H1 (cell line): ENCODE results near the gene HOXA6. TPM values are rescaled to one million over a fixed set of nuclear protein-coding genes. Genes with fewer than 3 reads are reported as not detected.

Source experiments
- CTCF ChIA-PET: fragments of 300-600 bp; sonication (Branson Sonifier 250); formaldehyde crosslinking; loops from one replicate; lab custom pipeline; 2021; ENCODE audit not compliant: partially characterized antibody; lab: Charles Lee
- POLR2A ChIA-PET: fragments of 300-600 bp; sonication (Branson Sonifier 250); formaldehyde crosslinking; loops from one replicate; lab custom pipeline; 2021; ENCODE audit warnings: inconsistent platforms; ENCODE audit not compliant: partially characterized antibody; lab: Charles Lee
- DNase-seq, 2 experiments: peaks; one replicate each; pipeline versions ENCODE4 v3.0.0 to v3.0.0-alpha.2; 2010 to 2022; ENCODE audit warnings: low spot score in 2 of 2, low read depth in 1 of 2, mixed read lengths in 1 of 2
- FAIRE-seq: peaks from 2 replicates; lab custom pipeline; 2011; peaks lifted over from hg19 to GRCh38; lab: Jason Lieb, UNC
- H2AFZ ChIP-seq: 2 replicates; pipeline ENCODE4 v1.8.1; 2012; ENCODE audit warnings: low read length, inconsistent platforms
- H2AK5ac ChIP-seq: 2 replicates; pipeline ENCODE4 v1.6.1; 2013; ENCODE audit warnings: low read depth, low read length
- H2BK120ac ChIP-seq: replicated peaks from 2 replicates; pipeline ENCODE3; 2013; ENCODE audit warnings: low read depth, low read length, inconsistent platforms
- H2BK12ac ChIP-seq: 2 replicates; pipeline ENCODE4 v1.6.1; 2013; ENCODE audit warnings: low read depth, low read length
- H2BK15ac ChIP-seq: 2 replicates; pipeline ENCODE4 v1.6.1; 2013; ENCODE audit warnings: low read length
- H2BK20ac ChIP-seq: 2 replicates; pipeline ENCODE4 v1.6.1; 2013; ENCODE audit warnings: low read length
- H2BK5ac ChIP-seq: 2 replicates; pipeline ENCODE4 v1.6.1; 2013; ENCODE audit warnings: low read depth, low read length
- H3K14ac ChIP-seq: 2 replicates; pipeline ENCODE4 v1.6.1; 2013; ENCODE audit warnings: inconsistent platforms; ENCODE audit not compliant: insufficient read length
- H3K18ac ChIP-seq: 2 replicates; pipeline ENCODE4 v1.6.1; 2013; ENCODE audit warnings: low read length; ENCODE audit errors: extremely low read depth
- H3K23ac ChIP-seq: 2 replicates; pipeline ENCODE4 v1.6.1; 2013; ENCODE audit warnings: inconsistent platforms; ENCODE audit not compliant: insufficient read length
- H3K23me2 ChIP-seq: 2 replicates; pipeline ENCODE4 v1.6.1; 2013; ENCODE audit warnings: low read depth, low read length
- H3K27ac ChIP-seq: 2 replicates; pipeline ENCODE4 v1.6.1; 2011; ENCODE audit warnings: low read depth, low read length, inconsistent platforms
- H3K27me3 ChIP-seq, 4 experiments: replicated peaks in 1 of 4; 1 replicate in 1 of 4; 2 replicates in 3 of 4; pipeline versions ENCODE4 v1.6.1 to v1.8.1; 2011 to 2013; ENCODE audit warnings: low read length in 3 of 4, mild to moderate bottlenecking in 3 of 4, inconsistent platforms in 2 of 4, mixed read lengths in 2 of 4, moderate library complexity in 1 of 4; ENCODE audit not compliant: control insufficient read depth in 3 of 4, insufficient read depth in 3 of 4; ENCODE audit errors: extremely low read depth in 1 of 4
- H3K36me3 ChIP-seq, 4 experiments: 2 replicates each; pipeline versions ENCODE4 v1.6.1 to v1.8.1; 2011 to 2013; ENCODE audit warnings: mild to moderate bottlenecking in 4 of 4, low read length in 3 of 4, moderate library complexity in 2 of 4, control low read depth in 1 of 4, inconsistent platforms in 1 of 4; ENCODE audit not compliant: insufficient read depth in 4 of 4, control insufficient read depth in 2 of 4
- H3K4ac ChIP-seq: replicated peaks from 2 replicates; pipeline ENCODE3; 2013; ENCODE audit warnings: low read length, low read depth, mixed read lengths, inconsistent platforms; ENCODE audit not compliant: insufficient read length
- H3K4me1 ChIP-seq, 4 experiments: replicated peaks in 1 of 4; 1 replicate in 1 of 4; 2 replicates in 3 of 4; pipeline versions ENCODE4 v1.6.1 to v1.8.1; 2011 to 2013; ENCODE audit warnings: low read length in 3 of 4, inconsistent platforms in 2 of 4, mixed read lengths in 1 of 4; ENCODE audit not compliant: insufficient read depth in 4 of 4, control insufficient read depth in 3 of 4
- H3K4me2 ChIP-seq, 2 experiments: 2 replicates each; pipeline versions ENCODE4 v1.6.1 to v1.8.1; 2011 to 2013; ENCODE audit warnings: low read depth in 2 of 2, low read length in 2 of 2, control low read depth in 1 of 2, inconsistent platforms in 1 of 2, mild to moderate bottlenecking in 1 of 2; ENCODE audit not compliant: insufficient read depth in 1 of 2
- H3K4me3 ChIP-seq, 4 experiments: fragments of 200-600, 300-600 bp in 1 of 4; sonication (generic), shearing (Covaris generic), sonication (Bioruptor Twin) in 1 of 4; 2 replicates each; pipeline versions ENCODE4 v1.5.1 to v1.8.1; 2011 to 2016; ENCODE audit warnings: low read length in 4 of 4, low read depth in 3 of 4, control low read depth in 2 of 4, inconsistent platforms in 2 of 4, mild to moderate bottlenecking in 2 of 4, mixed read lengths in 1 of 4, moderate library complexity in 1 of 4; ENCODE audit not compliant: insufficient read depth in 2 of 4; ENCODE audit errors: extremely low read depth in 1 of 4
- H3K56ac ChIP-seq: replicated peaks from 2 replicates; pipeline ENCODE3; 2013; ENCODE audit warnings: low read depth, mild to moderate bottlenecking, mixed read lengths, low read length, inconsistent platforms; ENCODE audit not compliant: insufficient read length
- H3K79me1 ChIP-seq: 2 replicates; pipeline ENCODE4 v1.6.1; 2013; ENCODE audit warnings: low read depth, low read length, control low read depth
- H3K79me2 ChIP-seq, 2 experiments: 2 replicates each; pipeline versions ENCODE4 v1.6.1 to v1.8.1; 2012 to 2013; ENCODE audit warnings: low read length in 2 of 2, mild to moderate bottlenecking in 2 of 2, inconsistent platforms in 1 of 2; ENCODE audit not compliant: insufficient read depth in 2 of 2, control insufficient read depth in 1 of 2
- H3K9ac ChIP-seq, 4 experiments: replicated peaks in 1 of 4; 1 replicate in 1 of 4; 2 replicates in 3 of 4; pipeline versions ENCODE4 v1.6.1 to v1.8.1; 2011 to 2013; ENCODE audit warnings: low read depth in 3 of 4, low read length in 3 of 4, control low read depth in 2 of 4, mild to moderate bottlenecking in 2 of 4, moderate library complexity in 2 of 4, inconsistent platforms in 1 of 4; ENCODE audit errors: extremely low read depth in 1 of 4
- H3K9me3 ChIP-seq, 2 experiments: 2 replicates each; pipeline versions ENCODE4 v1.6.1 to v1.8.1; 2012 to 2013; ENCODE audit warnings: mild to moderate bottlenecking in 2 of 2, moderate library complexity in 2 of 2, control low read depth in 1 of 2, inconsistent platforms in 1 of 2, low read depth in 1 of 2, low read length in 1 of 2, mixed read lengths in 1 of 2; ENCODE audit not compliant: insufficient read depth in 2 of 2
- H4K20me1 ChIP-seq, 2 experiments: replicated peaks in 1 of 2; 2 replicates each; pipeline versions ENCODE3 to v1.8.1; 2011 to 2013; ENCODE audit warnings: inconsistent platforms in 2 of 2, low read length in 2 of 2, mild to moderate bottlenecking in 1 of 2; ENCODE audit not compliant: insufficient read depth in 2 of 2, control insufficient read depth in 1 of 2
- H4K5ac ChIP-seq: 2 replicates; pipeline ENCODE4 v1.6.1; 2013; ENCODE audit warnings: low read length, low read depth, mixed read lengths, inconsistent platforms; ENCODE audit not compliant: insufficient read length
- H4K8ac ChIP-seq: 2 replicates; pipeline ENCODE4 v1.8.0; 2013; ENCODE audit warnings: mild to moderate bottlenecking, moderate library complexity, low read length, inconsistent platforms; ENCODE audit not compliant: insufficient read depth; ENCODE audit errors: extremely low read depth
- H4K91ac ChIP-seq: replicated peaks from 2 replicates; pipeline ENCODE3; 2013; ENCODE audit warnings: low read length, mixed read lengths, inconsistent platforms; ENCODE audit not compliant: insufficient read length
- EZH2 ChIP-seq: fragments of 200-600 bp; sonication (generic); IDR thresholded peaks from 2 replicates; pipeline ENCODE4 v1.7.1; 2012; ENCODE audit warnings: low read depth, mild to moderate bottlenecking, moderate library complexity, low read length, inconsistent platforms; ENCODE audit not compliant: severe bottlenecking
- GTF2F1 ChIP-seq: IDR thresholded peaks from 2 replicates; pipeline ENCODE4 v1.6.1; 2012; ENCODE audit warnings: low read depth, low read length, improper control_type of control experiment, borderline replicate concordance
- RNF2 ChIP-seq: fragments of 200-900, 300-1000 bp; sonication (generic); IDR thresholded peaks from 2 replicates; pipeline ENCODE4 v1.7.1; 2016; ENCODE audit warnings: borderline replicate concordance, low read depth, mild to moderate bottlenecking, antibody characterized with exemption, low read length; ENCODE audit not compliant: poor library complexity, severe bottlenecking; ENCODE audit errors: missing control alignments
- SUZ12 ChIP-seq: fragments of 200-600 bp; sonication (generic); IDR thresholded peaks from 2 replicates; pipeline ENCODE4 v1.6.1; 2012; ENCODE audit warnings: mild to moderate bottlenecking, inconsistent platforms, low read length, moderate library complexity, mixed read lengths
- TCF12 ChIP-seq: IDR thresholded peaks from 2 replicates; pipeline ENCODE4 v1.6.1; 2011; ENCODE audit warnings: low read depth, mild to moderate bottlenecking, low read length
- WGBS, 2 experiments: shearing (Covaris generic) in 1 of 2; methylation state at CpG; one replicate each; pipeline versions ENCODE4 v1.1.6 to v1.1.7; 2013 to 2015; ENCODE audit warnings: low lambda C conversion rate in 2 of 2, mixed read lengths in 2 of 2, inconsistent platforms in 1 of 2, low coverage in 1 of 2, missing lambda C conversion rate in 1 of 2; ENCODE audit not compliant: insufficient replicate concordance in 2 of 2, insufficient coverage in 1 of 2, insufficient read length in 1 of 2; ENCODE audit errors: extremely low coverage in 1 of 2, missing lambda C conversion rate in 1 of 2; 5-methylcytosine and 5-hydroxymethylcytosine counted together
- polyA plus RNA-seq, 7 experiments: library from polyadenylated mRNA; depleted of rRNA in 3 of 7; stranded (reverse) in 5 of 7; unstranded in 2 of 7; fragments of >200 nt in 5 of 7; fragments of 200-250 nt in 2 of 7; gene quantifications; 1 replicate in 5 of 7; 2 replicates in 1 of 7; 4 replicates in 1 of 7; pipeline versions ENCODE4 v1.2.1 to v1.2.3, GENCODE V29; 2011 to 2013; ENCODE audit warnings: missing spikeins in 2 of 7, mixed read lengths in 2 of 7
- total RNA-seq: library from RNA; stranded (reverse); fragmentation: NEBNext Ultra II Directional; extraction: Animal tissue kit (Norgen Biotek cat#: 25700); gene quantifications from 2 replicates; pipeline ENCODE4 v1.2.1, GENCODE V29; 2021

Gene HOXA6
- total and polyA plus RNA-seq, 2 of the 8 experiments (the other 6 are each of a cell fraction or from before 2014, with no cell fraction given), result not detected

GRCh38 chr7:27168265-27168947, 20.8 kb upstream of the HOXA6 start:
- TF ChIP-seq EZH2 (peak; percentile 78), TCF12 (no peak), RNF2 (peak; percentile 69), GTF2F1 (no peak), SUZ12 (peak; percentile 69)
- peak overlapping the region; percentile 46; the same call in 1 of the 2 replicates for H2BK15ac ChIP-seq
- H4K5ac ChIP-seq, result no peak overlapping the region
- no peaks in the 10 kb centered on the region for H3K23me2 ChIP-seq
- H3K18ac ChIP-seq, result no peak overlapping the region
- no peaks in the 10 kb centered on the region for H3K79me2 ChIP-seq
- 18% methylated on average over 24 of the region's 25 CpGs; no CpG with 5 or more reads in 1 of the 2 experiments for WGBS, 2 experiments
- H3K4me2 ChIP-seq, result no peak overlapping the region
- H3K9ac ChIP-seq, result no peak overlapping the region
- CTCF ChIA-PET, result interaction anchor here (0.7 to 5.2 kb wide), 11 partner anchors 9 to 487 kb away, joined by 3 to 29 read pairs (median 4); partner anchors contain the start of genes HOXA3 and HOXA5
- peak overlapping the region; percentile 75; the same call in 1 of the 2 replicates for H2AK5ac ChIP-seq
- H3K4ac ChIP-seq, result no peak overlapping the region
- peaks cover 0 to 21% (median 0%) of the 10 kb centered on the region in 4 experiments; a peak in 1 of 8 replicates for H3K36me3 ChIP-seq
- FAIRE-seq (no peak), DNase-seq (no peak)
- no peak overlapping the region; the same call in 1 of the 2 replicates for H2BK20ac ChIP-seq
- peaks cover 27 to 46% of the 10 kb centered on the region in 2 experiments for H4K20me1 ChIP-seq
- 0 out of 2 replicates have a peak overlapping the region, but pooled peaks have one; percentile 39 for H2BK12ac ChIP-seq
- no peak overlapping the region for H2AFZ ChIP-seq
- H2BK5ac ChIP-seq, result no peak overlapping the region
- H3K27ac ChIP-seq, result no peak overlapping the region
- H3K23ac ChIP-seq, result no peak overlapping the region
- H3K27me3 ChIP-seq, result peaks cover 95 to 100% (median 100%) of the 10 kb centered on the region in 4 experiments
- no peak overlapping the region for H2BK120ac ChIP-seq
- no peaks in the 10 kb centered on the region for H3K79me1 ChIP-seq
- H4K91ac ChIP-seq, result no peak overlapping the region
- H3K4me3 ChIP-seq, result no peak overlapping the region
- H4K8ac ChIP-seq, result peak overlapping the region; percentile 72
- H3K14ac ChIP-seq, result no peak overlapping the region
- POLR2A ChIA-PET, result no interaction called here
- H3K4me1 ChIP-seq, result peaks cover 0 to 8% (median 1%) of the 10 kb centered on the region in 4 experiments; a peak in 4 of 7 replicates
- H3K9me3 ChIP-seq, result peaks cover 0 to 6% of the 10 kb centered on the region in 2 experiments; a peak in 1 of 4 replicates
- H3K56ac ChIP-seq, result no peak overlapping the region
